GM04504 (cell line): Measurements from ENCODE around the gene PTX4.

Source experiments
- DNase-seq: peaks from one replicate; pipeline ENCODE4 v3.0.0-alpha.2; 2012; ENCODE audit warnings: low read depth

PTX4 gene, protein sequence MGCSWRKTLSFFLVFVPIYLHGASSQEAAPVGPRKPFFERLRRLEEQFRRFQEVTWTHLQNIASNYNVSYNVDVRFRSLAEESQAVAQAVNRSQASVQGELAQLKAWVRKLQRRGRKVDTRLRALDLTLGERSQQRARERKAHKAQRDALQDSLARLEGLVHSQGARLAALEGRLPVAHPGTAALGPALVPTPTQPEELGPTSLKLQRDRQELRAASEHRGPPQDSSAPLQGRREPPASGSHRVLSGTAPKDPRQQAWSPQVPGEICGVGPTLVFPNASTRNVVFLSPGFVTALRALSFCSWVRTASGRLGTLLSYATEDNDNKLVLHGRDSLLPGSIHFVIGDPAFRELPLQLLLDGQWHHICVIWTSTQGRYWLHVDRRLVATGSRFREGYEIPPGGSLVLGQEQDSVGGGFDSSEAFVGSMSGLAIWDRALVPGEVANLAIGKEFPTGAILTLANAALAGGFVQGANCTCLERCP

GRCh38 chr16:1488619-1489018 is at the start of gene PTX4:
TSS of gene PTX4 (minus strand) at chr16:1488944. CDS start at chr16:1488909, 35 bp downstream.
- DNase-seq: no peak

GRCh38 chr16:1537763-1538289 is 49.1 kb upstream of the PTX4 start:
- DNase-seq: no peak

DNA sequence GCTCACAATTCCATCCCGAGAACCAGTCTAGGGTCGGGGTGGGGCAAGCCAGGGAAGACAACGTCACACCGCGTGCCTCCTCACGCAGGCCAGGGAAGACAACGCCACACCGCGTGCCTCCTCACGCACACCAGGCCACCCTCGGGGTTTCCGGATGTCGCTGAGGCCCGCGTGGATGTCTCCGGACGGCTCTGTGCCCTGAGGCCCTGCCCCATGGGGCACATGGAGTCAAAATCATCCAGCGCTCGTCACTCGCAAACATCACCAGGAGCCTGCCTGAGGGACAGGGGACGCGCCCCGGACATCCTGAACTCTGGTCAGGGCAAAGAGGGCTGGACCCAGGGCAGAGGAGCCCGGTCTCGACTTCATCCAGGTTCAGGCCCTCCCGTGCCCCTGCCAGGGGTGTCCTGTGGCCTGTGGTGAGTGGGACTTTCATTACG is 48.4 kb upstream of the PTX4 start:
- no peak for DNase-seq

GRCh38 chr16:1536601-1537000 is 47.9 kb upstream of the PTX4 start:
- DNase-seq: no peak

DNA sequence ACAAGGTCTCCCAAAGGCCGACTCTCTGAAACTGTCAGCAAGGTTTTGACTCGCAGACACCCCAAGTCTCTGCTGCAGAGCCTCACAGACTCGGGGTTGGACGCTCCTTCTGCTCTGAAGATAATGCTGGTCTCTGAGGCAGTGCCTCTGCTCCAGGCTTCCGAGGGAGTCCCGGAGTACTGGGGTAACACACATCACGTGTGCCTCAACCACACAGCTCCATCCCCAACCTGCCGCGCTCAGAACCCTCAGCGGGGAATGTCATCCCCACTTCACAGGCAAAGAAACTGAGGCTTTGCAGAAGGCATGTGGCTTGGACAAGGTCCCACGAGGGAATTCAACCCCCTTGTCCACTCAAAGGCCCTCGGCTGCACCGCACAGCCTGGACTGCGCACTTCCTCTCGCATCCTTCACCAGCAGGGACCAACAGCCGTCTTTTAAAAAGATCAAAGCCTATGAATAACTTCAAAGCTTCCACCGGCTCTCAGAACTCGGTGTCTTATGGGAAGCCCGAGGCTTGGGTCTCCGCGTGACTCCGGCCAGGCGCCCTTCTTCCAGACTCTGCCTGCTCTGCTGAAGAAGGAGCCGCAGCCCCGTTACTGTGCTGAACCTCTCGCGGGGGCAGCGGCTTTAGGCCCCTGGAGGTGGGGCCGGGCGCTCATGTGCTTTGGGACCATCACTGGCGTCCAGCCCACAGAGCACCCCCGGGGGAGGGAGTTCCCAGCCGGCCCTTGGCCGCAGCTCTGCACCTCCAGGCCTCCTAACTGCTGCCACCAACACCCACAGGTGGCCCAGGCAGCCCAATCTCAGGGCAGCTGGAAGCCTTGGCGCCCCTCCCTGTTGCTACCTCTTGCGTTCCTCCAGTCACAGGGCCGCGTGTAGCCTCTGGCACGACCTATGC is 46.9 kb upstream of the PTX4 start:
- no peak for DNase-seq

DNA sequence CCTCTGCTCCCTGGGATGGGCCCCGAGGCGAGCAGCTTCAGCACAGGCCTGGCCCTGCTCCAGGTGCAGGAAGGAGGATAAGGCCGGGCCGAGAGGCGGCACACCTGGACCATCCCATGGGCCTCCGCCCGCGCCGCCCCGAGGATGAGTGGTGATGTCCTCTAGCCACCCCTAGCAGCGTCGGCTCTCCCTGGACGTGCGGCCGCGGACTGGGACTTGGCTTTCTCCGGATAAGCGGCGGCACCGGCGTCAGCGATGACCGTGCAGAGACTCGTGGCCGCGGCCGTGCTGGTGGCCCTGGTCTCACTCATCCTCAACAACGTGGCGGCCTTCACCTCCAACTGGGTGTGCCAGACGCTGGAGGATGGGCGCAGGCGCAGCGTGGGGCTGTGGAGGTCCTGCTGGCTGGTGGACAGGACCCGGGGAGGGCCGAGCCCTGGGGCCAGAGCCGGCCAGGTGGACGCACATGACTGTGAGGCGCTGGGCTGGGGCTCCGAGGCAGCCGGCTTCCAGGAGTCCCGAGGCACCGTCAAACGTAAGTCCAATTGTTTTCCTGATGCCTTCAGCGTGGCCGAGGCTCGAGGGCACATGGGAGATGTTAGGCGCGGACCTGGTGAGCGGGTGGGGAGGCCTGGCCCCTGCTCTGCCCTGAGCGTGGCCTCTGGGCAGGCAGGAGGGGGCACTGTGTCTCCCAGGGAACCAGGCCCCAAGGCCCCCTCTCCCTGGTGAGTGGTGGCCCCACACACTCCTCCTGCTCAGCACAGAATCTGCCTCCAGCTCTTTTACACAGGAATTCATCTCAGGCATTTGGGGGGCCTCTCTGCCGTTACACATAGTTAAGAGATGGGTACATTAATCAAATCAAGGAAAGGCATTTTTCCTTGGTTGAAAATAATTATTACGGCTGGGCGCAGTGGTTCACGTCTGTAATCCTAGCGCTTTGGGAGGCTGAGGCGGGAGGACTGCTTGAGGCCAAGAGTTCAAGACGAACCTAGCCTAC is 45.6 kb upstream of the PTX4 start:
- DNase-seq: peak; percentile 11

- peak; percentile 76 for DNase-seq
Observed at GRCh38 chr16:1533443-1533951, 44.8 kb upstream of the PTX4 start, which contains the start of gene TMEM204. TSS of gene TMEM204 (plus strand) at chr16:1533666. CDS start at chr16:1534276, 610 bp downstream.

DNA sequence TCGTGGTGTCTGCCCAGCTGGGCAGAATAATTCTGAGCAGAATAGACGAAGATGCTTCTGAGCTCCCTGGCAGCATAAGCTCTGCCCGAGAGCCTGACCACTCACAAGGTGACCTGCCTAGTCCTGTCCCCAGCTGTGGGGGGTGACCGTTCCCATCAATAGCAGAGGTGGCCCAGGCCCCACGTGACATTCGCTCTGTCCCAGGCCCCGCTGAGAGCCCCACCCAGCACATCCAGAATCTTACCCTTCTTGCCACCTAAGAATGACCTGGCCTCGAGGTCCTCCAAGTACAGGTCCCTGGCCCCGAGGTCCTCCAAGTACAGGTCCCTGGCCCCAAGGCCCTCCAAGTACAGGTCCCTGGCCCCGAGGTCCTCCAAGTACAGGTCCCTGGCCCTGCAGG is 44.0 kb upstream of the PTX4 start:
- no peak for DNase-seq

GRCh38 chr16:1532081-1532760 is 43.5 kb upstream of the PTX4 start:
- peak; percentile 41 for DNase-seq

DNA sequence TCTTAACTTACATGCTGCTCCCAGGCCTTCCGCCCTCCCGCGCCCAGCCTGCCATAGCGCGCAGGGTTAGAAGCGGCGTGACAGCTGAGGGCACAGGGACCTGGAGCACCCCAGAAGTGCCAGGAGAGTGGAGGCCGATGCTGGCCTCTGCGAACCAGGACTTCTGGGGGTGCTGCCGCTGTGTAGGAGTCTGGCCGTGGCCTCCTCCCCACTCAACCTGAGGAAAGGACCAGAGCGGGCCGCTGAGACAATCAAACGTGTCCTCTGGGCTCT is 42.8 kb upstream of the PTX4 start:
- DNase-seq: no peak

DNA sequence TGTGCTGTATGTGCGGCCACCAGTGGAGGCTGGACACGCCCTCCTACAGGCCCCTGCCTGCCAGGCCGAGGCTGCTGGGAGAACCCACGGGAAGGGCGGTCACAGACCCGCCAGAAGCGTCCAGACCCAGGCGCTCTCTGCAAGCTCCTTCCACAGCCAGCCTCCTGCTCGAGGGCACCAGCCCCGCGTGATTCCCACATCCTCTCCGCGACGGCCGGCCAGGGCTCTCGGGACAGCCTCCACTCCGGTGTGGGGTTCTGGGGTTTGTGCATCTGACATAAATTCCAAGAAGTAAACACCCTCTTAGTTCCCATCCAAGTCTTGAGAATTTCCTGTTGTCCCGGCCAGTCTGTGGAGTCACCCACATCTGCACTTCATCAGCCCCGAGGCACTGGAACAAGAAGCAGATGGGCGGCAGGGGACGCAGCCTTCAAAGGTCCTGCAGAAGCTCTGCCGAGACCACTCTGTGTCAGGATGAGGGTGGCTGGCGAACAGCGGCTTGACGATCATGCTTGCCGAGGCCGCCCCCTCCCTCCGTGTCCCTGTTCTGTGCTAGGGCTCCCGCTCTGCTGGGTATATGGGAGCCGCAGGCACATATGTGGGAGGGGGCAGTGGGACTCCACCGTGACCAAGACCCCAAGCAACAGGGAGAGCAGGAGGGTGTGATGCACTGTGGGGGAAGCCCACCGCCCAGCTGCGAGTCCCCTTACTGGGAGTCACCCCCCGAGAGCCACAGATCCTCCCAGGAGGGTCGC is 42.3 kb upstream of the PTX4 start:
- peak; percentile 89 for DNase-seq

GRCh38 chr16:1530349-1530882 is 41.7 kb upstream of the PTX4 start:
- no peak for DNase-seq

DNA sequence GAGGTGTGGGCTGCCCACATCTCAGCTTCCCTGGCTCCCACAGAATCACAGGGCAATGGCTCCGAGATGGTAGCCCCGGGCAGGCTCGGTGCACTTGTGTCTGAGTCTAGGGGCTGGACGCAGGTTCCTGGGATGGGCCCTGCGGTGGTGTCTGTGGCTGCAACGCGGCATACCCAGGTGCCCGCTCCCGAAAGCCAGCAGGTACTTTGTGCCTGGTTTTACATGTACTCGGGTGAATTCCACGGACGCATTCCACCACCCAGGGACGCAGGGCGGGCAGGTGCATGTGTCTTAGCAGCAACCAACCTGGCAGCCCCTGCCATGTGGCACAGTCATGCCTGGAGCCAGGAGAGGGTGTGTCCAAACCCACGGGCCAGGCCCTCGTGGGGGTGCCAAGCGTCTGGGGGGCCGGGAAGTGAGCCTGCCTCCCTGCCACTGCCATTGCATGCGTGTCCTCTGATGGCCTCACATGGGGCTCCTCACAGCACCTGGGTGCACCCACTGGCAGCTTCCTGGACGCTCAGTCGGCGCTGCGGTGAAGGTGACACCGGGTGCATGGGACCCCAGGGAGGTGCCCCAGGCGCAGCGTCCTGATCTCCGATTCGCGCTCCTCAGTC is 40.3 kb upstream of the PTX4 start:
- DNase-seq: no peak

DNA sequence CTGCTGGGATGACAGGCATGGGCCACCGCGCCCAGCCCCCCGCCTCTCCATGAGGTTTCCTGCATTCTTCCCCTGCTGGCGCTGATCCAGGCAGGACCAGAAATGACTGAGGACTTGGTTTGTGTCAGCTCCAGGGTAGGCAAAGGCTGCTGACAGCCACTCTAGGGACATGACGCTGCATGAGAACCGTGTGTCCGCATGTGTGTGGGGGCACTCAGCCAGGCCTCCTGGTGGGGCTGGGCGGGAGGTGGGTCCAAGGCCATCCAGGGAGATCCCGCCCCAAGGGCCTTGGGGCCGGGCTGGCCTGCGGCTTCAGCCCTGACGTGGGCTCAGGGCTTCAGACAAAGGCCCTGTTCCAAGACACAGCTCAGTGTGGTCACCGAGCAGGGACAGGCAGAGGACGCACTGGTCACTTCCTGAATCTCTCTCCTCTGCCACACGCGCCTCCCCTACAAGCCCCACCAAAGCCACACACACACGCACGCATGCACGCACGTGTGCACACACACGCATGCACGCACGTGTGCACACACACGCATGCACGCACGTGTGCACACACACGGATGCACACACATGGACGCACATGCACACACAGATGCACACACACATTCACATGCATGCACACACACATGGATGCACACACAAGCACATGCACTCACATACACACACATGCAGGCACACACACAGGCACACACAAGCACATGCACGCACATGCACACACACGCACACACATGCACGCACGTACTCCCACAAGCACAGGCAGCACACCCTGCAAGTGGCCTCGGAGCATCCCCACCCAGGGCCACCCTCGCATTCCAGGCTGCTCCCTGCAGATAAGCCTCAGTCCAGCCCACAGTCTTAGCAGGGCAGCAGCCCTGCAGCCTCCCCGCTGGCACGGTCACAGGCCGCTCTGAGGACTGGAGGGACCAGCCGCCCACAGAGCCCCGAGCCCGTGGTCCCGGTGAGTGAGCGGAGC is 39.4 kb upstream of the PTX4 start:
- no peak for DNase-seq

- no peak for DNase-seq
Observed at GRCh38 chr16:1526608-1527555, 38.1 kb upstream of the PTX4 start.

DNA sequence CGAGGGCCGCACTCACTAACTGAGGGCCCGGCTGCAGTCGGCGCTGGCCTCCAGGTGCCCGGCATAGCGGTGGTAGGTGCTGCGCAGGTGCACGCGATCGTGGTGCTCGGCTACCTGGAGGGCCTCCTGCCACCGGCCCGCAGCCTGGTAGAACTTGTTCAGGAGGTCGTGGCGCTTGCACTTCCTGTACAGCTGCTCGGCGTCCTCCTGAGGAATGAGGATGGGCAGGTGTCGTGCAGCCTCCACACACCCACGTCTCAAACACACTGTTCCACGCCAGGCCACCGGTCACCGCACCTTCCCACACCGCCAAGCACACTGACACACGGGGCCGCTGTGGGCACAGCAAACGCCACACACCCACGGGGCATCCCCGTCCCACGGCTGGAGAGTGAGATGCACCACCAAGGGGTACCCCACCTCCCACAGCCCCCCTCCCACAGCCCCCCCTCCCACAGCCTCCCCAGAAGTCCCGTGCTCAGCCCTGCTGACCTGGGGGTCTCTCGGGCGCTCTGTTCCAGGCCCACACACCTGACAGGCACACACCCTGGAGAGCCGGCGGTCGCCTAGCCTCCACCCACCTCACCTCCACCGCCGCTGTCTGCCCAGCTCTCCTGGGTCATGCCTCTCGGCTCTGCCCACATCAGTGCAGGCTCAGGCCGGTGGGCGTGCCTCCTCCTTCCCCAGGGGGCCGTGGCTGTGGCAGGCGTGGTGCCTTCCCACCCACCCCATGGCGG is 37.3 kb upstream of the PTX4 start:
- DNase-seq: no peak
